Activated T-cell treated with anti-CD3 and anti-CD28 coated beads for 48 hours (primary cell): ENCODE results near the gene NAA30.

Experiments
- DNase-seq: peaks from one replicate; pipeline ENCODE4 v3.0.0-alpha.2; 2020; ENCODE audit warnings: low read depth

Gene NAA30

DNA sequence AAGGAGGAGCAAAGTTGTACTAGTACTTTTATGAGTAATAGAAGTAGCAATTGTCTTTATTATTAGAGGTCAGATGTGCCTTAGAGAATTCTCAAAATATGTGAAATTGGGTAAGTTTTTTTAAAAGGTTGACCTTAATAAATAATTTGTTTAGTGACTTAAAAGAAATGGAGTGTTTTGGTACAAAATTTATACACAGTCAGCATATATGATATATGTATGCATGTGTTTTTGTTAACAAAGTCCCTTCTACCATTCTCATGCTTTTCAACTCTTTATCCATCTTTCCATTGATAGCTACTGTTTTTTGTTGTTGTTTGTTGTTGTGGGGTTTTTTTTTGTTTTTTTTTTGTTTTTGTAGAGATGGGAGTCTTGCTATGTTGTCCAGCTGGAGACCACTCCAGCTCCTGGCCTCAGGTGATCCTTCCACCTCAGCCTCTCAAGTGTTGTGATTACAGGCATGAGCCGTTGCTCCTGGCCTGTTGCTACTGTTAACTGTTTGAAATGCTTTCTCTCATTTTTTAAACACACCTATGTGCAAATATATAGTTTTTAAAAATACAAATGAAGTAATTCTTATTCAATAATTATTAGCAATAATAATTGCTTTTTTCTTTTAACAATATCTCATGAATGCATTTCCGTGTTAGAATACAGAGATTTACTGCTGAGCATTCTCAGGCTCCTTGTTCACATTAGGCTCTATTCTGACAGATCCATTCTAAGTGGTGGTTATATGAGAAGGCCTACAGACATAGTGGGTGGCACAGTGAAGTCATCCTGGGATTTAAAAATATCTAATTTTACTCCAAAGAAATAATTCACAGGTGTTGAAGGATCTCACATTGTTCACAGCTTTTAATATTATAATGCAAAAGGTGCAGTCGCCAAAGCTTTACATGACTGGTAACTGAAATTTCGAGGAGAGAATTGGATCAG is 10.4 kb downstream of the NAA30 start:
- no peak for DNase-seq

GRCh38 chr14:57401501-57401900 is 11.1 kb downstream of the NAA30 start:
- no peak for DNase-seq

GRCh38 chr14:57402173-57402852 is 11.9 kb downstream of the NAA30 start:
- DNase-seq = no peak

- DNase-seq = no peak
Observed at GRCh38 chr14:57403521-57403864, 13.1 kb downstream of the NAA30 start.

DNA sequence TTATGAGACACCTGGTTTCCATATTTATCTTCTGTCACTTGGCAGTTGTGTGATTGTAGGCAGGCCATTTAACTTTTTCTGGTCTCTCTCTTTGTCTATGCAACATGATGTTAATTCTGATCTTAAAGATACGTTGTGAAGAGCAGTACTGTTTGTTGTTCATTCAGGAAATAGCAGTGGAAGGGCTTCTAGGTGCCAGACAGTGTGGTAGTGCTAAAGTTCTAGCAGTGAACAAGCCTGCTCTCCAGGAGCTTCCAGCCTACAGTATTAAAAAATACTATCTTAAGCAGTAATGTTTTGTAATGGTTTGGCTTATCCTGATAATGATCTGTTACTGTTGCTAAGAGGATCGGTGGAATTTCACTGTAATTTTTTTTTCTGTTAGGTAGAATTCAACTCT is 15.2 kb downstream of the NAA30 start:
- no peak for DNase-seq

GRCh38 chr14:57408037-57408436 is 17.7 kb downstream of the NAA30 start:
- no peak for DNase-seq

DNA sequence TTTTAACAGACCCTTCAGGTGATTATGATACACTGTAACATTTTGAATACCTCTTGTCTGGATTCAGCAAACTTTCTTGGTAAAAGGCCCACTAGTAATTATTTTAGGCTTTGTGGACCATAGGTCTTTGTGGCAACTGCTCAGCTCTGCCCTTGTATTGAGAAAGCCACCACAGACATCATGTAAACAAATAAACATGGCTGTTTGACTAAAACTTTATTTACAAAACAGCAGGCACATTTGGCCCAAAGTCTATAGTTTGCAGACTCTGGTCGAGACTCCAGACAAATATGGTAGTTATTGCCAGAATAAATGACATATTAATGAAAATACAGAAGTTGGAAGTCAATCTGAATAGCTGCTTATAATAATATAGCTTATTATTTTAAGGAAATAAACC is 18.2 kb downstream of the NAA30 start:
- no peak for DNase-seq

GRCh38 chr14:57412341-57412740 is 22.0 kb downstream of the NAA30 start:
- no peak for DNase-seq

- no peak for DNase-seq
Observed at GRCh38 chr14:57413849-57414248, 23.5 kb downstream of the NAA30 start.

- no peak for DNase-seq
Observed at GRCh38 chr14:57417228-57417627, 26.8 kb downstream of the NAA30 start.

DNA sequence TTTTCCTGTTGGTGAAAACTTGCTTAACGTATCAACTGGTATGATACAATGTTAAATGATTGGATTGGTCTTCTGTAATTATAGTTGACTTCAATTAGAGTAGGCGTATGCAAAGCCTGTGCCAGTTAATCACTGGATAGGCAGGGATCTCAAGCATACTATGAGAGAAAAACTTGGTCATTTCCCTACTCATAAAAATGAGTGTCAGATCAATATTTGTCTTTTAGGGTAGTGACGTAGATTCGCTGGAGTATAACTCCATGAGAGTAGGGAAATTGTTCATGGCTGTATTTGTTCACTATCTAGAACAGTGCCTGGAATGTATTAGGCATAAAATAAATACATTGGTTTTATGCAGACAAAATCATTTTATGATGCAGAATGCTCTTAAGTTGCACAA is 28.6 kb downstream of the NAA30 start:
- DNase-seq = no peak

DNA sequence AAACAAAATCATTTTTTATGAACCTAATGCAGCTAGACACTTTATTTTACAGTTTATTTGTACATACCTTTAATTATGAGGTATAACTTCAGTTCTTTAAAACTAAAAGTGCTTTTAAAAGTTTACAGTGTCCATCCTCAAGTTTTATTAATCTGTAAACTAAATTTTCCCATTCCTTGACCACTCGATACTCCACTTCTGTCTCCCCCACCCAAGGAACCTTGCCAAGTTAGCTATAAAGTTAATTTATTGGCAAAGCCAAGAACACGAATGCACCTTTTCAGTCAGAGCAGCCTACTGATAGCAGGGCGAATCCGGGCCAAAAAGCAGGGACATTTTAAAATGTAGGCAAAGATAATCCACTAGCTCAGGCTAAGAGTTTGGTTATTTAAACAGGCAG is 29.6 kb downstream of the NAA30 start:
- no peak for DNase-seq

DNA sequence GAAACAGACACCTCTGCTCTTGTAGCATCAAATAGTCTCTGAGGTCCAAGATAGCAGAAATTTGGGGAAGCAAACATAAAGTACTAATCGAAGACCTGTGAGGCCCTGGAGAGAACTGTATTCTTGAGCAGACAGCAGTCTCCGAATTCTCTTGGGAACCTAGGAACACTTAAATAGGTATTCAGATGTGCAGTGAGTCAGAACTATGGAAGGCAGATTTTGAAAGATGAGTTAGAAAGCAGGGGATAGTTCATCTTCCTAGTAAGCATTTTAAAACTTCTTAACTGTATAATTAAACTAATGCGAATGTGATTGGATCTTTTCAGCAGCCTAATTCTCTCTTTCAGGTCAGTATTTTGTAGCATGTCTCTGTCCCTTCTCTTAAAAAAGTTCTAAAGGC is 30.6 kb downstream of the NAA30 start:
- no peak for DNase-seq

DNA sequence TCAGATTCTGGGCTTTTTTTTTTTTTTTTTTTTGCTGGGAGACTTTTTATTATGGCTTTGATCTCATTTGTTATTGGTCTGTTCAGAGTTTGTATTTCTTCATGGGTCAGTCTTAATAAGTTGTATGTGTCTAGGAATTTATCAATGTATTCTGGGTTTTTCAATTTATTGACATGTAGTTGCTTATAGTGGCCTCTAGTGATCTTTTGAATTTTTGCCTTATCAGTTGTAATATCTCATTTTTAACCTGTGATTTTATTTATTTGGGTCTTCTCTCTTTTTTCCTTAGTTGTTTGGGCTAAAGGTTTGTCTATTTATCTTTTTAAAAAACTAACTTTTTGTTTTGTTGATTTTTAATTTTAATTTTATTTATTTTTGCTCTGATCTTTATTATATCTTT is 45.5 kb downstream of the NAA30 start:
- no peak for DNase-seq

DNA sequence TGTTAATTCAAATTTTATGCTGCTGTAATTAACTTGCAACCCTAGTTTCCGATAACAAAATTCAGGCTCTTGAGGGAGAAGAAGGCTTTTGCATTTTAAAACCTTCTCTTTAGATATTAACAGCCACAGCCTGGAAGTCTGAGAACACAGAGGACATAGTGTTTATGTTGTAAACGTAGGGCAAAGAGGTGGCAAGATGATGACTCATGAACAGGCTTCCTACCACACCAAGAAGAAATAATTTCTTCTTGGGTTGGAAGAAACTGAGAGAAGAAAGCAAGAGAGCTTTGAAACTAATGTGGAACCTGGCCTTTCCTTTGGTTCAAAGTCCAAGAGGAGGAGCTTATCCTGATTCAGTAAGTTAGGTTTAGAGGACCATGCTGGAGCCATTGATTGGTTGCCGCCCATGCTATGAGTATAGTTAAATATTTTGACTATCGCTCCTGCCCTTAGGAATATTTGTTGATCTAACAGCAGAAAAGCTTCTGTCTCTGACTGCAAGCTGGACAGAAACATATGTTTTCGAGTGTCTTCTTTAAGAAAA is 71.5 kb downstream of the NAA30 start:
- DNase-seq = no peak

DNA sequence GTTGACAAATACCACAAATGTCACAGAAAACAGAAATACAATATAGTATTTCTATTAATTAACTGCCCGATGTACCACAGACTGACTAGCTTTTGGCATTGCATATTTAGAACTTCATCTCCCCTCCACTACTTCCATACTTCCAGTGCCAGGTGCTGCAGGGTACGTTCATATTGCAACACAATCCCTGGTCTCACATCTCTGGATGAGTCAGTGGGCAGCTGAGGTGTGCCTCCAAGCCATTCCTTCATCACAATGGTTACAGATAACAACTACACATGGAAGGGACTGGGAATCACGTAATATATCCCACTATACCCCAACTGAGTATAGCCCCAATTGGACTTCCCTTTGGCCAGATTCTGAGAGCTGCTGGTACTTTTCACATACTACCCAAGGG is 72.2 kb downstream of the NAA30 start:
- DNase-seq = no peak

DNA sequence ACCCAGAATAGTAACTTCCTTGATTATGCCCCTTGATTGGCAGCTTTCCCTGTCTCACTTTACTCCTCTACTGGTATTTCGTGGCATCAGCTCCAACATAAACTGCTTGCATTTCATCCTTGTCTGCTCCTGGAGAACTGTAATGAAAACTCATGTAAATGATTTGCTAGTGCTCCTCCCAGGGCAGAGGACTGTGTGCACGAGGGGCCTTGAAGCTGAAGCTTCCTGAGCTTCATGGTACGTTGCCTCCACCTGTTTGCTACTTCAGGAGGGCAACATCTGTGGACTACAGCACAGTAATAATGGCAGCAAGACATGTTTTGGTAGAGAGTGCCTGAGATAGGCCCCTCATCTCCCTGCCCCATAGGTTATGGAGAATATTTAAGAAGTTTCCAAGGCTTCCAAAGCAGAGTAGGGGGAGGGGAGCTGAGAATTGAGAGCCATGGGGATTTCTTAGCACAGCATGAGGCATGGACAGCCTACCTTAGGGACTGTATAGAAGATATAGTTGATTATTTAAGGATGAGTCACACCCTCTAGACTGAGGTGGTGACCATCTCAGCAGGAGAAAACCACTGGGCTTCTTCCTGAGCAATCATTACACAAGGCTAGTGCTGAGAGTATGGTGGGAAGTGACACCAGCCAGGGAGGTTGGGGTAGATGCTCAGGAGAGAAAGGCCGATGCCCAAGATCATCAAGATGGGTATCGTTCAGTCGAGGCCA is 73.8 kb downstream of the NAA30 start:
- no peak for DNase-seq
